Measurements from ENCODE around the gene TECPR1.

The TECPR1 gene

DNA sequence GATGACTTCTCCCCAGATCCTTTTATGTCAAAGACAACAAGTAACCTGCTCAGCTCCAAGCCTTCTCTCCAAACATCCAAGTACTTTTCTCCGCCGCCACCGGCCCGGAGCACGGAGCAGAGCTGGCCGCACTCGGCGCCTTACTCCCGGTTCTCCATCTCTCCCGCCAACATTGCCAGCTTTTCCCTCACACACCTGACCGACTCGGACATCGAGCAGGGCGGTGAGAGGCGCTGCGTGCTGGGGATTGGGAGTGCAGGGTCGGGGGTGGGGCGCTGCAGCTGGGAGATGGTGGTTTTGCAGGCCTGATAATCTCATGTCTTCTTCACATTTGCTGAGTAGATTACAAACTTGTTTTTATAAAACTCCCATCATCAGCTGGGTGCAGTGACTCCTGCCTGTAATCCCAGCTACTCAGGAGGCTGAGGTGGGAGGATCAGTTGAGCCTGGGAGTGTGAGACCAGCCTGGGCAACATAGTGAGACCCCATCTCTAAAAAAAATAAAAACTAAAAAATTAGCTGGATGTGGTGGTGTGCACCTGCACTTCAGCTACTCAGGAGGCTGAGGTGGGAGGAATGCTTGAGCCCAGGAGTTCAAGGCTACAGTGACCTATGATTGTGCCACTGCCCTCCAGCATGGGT lies 47.9 kb downstream of the TECPR1 start:
- TF ChIP-seq, protein P1, sequence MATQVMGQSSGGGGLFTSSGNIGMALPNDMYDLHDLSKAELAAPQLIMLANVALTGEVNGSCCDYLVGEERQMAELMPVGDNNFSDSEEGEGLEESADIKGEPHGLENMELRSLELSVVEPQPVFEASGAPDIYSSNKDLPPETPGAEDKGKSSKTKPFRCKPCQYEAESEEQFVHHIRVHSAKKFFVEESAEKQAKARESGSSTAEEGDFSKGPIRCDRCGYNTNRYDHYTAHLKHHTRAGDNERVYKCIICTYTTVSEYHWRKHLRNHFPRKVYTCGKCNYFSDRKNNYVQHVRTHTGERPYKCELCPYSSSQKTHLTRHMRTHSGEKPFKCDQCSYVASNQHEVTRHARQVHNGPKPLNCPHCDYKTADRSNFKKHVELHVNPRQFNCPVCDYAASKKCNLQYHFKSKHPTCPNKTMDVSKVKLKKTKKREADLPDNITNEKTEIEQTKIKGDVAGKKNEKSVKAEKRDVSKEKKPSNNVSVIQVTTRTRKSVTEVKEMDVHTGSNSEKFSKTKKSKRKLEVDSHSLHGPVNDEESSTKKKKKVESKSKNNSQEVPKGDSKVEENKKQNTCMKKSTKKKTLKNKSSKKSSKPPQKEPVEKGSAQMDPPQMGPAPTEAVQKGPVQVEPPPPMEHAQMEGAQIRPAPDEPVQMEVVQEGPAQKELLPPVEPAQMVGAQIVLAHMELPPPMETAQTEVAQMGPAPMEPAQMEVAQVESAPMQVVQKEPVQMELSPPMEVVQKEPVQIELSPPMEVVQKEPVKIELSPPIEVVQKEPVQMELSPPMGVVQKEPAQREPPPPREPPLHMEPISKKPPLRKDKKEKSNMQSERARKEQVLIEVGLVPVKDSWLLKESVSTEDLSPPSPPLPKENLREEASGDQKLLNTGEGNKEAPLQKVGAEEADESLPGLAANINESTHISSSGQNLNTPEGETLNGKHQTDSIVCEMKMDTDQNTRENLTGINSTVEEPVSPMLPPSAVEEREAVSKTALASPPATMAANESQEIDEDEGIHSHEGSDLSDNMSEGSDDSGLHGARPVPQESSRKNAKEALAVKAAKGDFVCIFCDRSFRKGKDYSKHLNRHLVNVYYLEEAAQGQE (IDR thresholded peaks at IDR 0.05; ENCODE audit: insufficient read depth in 1 of 2, low read depth in 2 of 2, low read length in 2 of 2) = no peak
- no peak for TF ChIP-seq TAF1 (IDR thresholded peaks at IDR 0.05; ENCODE audit: borderline replicate concordance, insufficient read depth, low read length)
- TF ChIP-seq SIN3A (IDR thresholded peaks at IDR 0.05; ENCODE audit: borderline replicate concordance, insufficient read depth, low read length) = no peak
- TF ChIP-seq FOXP2 (optimal IDR thresholded peaks at IDR 0.05; ENCODE audit: borderline replicate concordance, extremely low read depth, extremely low read length, insufficient read depth) = no peak
- TF ChIP-seq POLR2AphosphoS5 (IDR thresholded peaks at IDR 0.05; ENCODE audit: low read depth, low read length) = no peak

DNA sequence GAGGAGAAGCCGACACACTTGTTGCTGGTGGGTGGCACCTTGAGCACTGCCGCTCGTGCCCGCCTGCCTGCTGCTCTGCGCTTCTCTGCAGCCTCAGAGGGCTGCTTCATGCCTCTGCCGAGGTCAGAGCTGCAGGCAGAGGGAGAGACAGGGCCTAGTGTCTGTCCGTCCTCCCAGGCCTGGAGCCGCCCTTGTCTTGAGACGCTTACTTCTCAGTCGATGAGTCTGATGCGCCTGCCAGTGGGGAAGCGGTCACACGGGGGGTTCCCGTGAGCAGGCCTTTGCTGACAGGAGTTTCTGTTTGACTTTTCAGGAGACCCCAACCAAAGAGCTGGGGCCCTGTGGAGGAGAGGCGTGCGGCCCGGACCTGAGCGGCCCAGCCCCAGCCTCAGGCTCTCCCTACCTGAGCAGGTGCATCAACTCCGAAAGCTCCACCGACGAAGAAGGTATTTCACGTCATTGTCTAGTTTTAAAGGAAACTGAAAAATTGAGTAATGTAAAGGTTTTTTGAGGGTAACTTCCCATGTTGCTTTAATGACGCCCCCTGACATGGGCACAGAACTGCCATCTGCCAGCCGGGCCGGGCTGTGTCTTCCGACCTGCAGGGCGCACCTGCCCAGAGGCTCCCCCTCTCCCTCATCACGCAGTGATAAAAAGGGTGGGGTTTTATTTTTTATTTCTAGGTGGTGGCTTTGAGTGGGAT lies 48.6 kb downstream of the TECPR1 start:
- TF ChIP-seq FOXP2 (optimal IDR thresholded peaks at IDR 0.05; ENCODE audit: borderline replicate concordance, extremely low read depth, extremely low read length, insufficient read depth) (no peak), SIN3A (IDR thresholded peaks at IDR 0.05; ENCODE audit: borderline replicate concordance, insufficient read depth, low read length) (no peak), POLR2AphosphoS5 (IDR thresholded peaks at IDR 0.05; ENCODE audit: low read depth, low read length) (no peak), TAF1 (IDR thresholded peaks at IDR 0.05; ENCODE audit: borderline replicate concordance, insufficient read depth, low read length) (no peak)
- TF ChIP-seq, protein P1 (IDR thresholded peaks at IDR 0.05; ENCODE audit: insufficient read depth in 1 of 2, low read depth in 2 of 2, low read length in 2 of 2) = no peak

DNA sequence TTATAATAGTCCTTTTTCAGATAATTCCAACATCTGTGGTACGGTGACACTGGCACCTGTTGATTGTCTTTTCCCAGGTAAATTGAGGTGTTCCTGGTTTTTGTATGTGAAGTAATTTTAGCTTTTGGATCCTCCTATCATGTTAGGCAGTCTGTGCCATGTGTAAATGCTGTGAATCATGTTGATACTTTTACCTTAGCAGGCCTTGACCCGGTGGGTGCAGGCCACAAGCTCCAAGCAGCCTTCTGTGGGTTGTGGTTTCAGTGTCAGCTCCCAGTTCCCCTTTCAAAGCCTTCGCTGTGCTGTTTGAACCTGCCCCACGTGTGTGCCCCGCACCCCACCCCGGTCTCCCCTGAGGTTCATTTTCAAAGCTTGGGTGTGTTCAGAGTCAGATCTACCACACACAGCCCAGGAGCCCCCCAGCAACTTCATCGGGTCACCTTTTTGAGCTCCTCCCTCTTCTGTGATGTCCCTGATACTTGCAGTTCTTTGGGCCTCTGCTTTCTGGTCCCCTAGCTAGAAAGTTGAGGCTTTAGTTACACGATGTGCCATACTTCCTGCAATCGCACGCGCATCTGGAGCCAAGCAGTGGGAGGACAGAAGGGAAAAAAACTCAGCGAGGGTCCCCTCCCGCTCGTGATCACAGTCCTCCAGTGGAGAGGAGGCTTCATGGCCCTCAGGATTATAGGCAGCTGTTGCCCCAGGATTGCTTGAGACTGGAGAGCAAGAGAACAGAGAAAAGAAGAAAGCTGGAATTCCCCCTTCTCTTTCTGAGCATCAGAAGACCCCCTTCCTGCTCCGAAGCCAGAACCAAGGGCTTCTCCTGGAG lies 49.5 kb downstream of the TECPR1 start:
- TF ChIP-seq FOXP2 (optimal IDR thresholded peaks at IDR 0.05; ENCODE audit: borderline replicate concordance, extremely low read depth, extremely low read length, insufficient read depth) = no peak
- TF ChIP-seq POLR2AphosphoS5 (IDR thresholded peaks at IDR 0.05; ENCODE audit: low read depth, low read length) = no peak
- TF ChIP-seq, protein P1 (IDR thresholded peaks at IDR 0.05; ENCODE audit: insufficient read depth in 1 of 2, low read depth in 2 of 2, low read length in 2 of 2) = no peak
- no peak for TF ChIP-seq SIN3A (IDR thresholded peaks at IDR 0.05; ENCODE audit: borderline replicate concordance, insufficient read depth, low read length)
- TF ChIP-seq TAF1 (IDR thresholded peaks at IDR 0.05; ENCODE audit: borderline replicate concordance, insufficient read depth, low read length) = no peak

DNA sequence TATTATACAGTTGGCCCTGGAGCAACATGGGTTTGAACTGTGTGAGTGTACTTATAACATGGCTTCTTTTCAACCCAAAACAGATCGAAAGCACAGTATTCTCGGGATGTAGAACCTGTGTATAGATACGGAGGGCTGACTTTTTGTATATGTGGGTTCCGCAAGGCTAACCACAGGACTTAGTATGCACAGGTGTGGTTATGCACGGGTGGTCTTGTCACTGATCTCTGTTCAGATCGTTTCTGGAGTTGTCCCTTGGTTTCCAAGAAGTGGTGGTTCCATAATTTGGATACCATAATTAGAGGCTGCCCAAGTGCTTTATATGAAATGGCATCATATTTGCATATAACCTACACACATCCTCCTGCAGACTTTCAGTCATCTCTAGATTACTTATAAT lies 51.7 kb downstream of the TECPR1 start:
- no peak for TF ChIP-seq TAF1 (IDR thresholded peaks at IDR 0.05; ENCODE audit: borderline replicate concordance, insufficient read depth, low read length)
- TF ChIP-seq, protein P1 (IDR thresholded peaks at IDR 0.05; ENCODE audit: insufficient read depth in 1 of 2, low read depth in 2 of 2, low read length in 2 of 2) = no peak
- TF ChIP-seq FOXP2 (optimal IDR thresholded peaks at IDR 0.05; ENCODE audit: borderline replicate concordance, extremely low read depth, extremely low read length, insufficient read depth) = no peak
- no peak for TF ChIP-seq SIN3A (IDR thresholded peaks at IDR 0.05; ENCODE audit: borderline replicate concordance, insufficient read depth, low read length)
- no peak for TF ChIP-seq POLR2AphosphoS5 (IDR thresholded peaks at IDR 0.05; ENCODE audit: low read depth, low read length)

Data from PFSK-1 (cell line).